Measurements from ENCODE around the gene FILIP1L. TPM values are rescaled to one million over a fixed set of nuclear protein-coding genes. Genes with fewer than 3 reads are reported as not detected.

Gene FILIP1L
- total and polyA plus RNA-seq, 2 of the 4 experiments (the other 2 are of a cell fraction) = 11.5 to 19.9 TPM

DNA sequence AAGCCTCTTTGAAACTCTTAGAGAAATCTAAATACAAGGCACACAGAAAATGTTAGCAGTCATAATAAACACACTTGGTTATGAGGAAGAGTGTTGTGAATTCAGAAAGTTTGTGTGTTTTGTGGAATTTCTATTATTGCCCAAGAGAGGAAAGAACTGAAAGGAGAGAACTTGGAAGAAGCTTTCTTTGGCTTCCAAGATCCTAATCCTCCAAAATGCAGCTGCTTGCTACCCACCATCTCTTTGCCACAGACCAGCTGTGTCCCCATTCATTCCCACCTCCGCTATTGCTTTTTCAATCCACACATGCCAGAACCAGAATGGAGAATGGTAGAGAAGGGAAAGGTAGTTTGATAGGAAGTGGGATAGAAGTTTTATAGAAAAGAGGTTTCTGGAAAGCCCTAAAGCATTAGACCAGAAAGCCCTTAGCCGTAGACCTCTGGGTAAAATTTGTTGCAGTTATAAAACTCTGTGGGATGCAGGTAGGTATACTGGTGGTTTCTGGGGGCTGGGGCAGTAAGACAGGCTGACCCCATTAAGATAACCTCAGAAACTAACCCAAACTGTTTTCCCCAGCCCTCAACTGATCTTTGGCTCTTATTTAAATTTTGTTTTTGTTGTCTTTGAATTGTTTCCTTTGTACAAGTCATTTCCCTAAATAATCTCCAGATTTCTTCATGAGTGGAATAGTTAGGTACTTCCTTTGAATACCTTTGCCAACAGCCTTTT lies 108.5 kb downstream of the FILIP1L start:
- Histone ChIP-seq H2BK20ac (ENCODE audit: low read depth, low read length) (peak overlapping the region; percentile 89; the same call in 1 of the 2 replicates), H3K27me3 (ENCODE audit: control insufficient read depth, insufficient read depth, low read length) (no peaks in the 10 kb centered on the region), H3K56ac (ENCODE audit: extremely low read depth, insufficient read depth, low read length) (no peak overlapping the region), H2AFZ (replicated peaks; ENCODE audit: low read length, poor library complexity) (no peak overlapping the region), H4K8ac (ENCODE audit: low read depth in 2 of 2, low read length in 2 of 2) (peak overlapping the region; percentile 6 to 72; a peak in 2 of 4 replicates), H3K4ac (ENCODE audit: low read depth, low read length) (peak overlapping the region; percentile 84), H3K4me2 (ENCODE audit: low read depth, low read length) (peak overlapping the region; percentile 68), H2BK5ac (ENCODE audit: low read depth, low read length, poor library complexity, severe bottlenecking) (peak overlapping the region; percentile 66), H3K14ac (replicated peaks; ENCODE audit: low read depth, low read length) (peak overlapping the region; percentile 88), H2BK120ac (ENCODE audit: low read depth, low read length) (peak overlapping the region; percentile 90), H3K27ac (ENCODE audit: insufficient read depth, low read length) (peak overlapping the region; percentile 24; the same call in 1 of the 2 replicates), H3K36me3 (ENCODE audit: control insufficient read depth, insufficient read depth, low read length) (no peaks in the 10 kb centered on the region), H2BK15ac (ENCODE audit: low read depth, low read length) (peak overlapping the region; percentile 43; the same call in 2 of the 3 replicates), H4K5ac (ENCODE audit: low read depth, low read length) (peak overlapping the region; percentile 91; the same call in 1 of the 2 replicates), H3K79me1 (ENCODE audit: low read depth in 1 of 2, low read length in 2 of 2) (peaks cover 7 to 10% of the 10 kb centered on the region in 2 experiments; a peak in 3 of 4 replicates), H3K4me1 (ENCODE audit: control insufficient read depth, insufficient read depth, low read length) (peaks cover 11% of the 10 kb centered on the region), H2AK5ac (ENCODE audit: low read depth, low read length) (peak overlapping the region; percentile 50), H4K20me1 (ENCODE audit: insufficient read depth, low read length) (no peaks in the 10 kb centered on the region), H3K9me1 (ENCODE audit: insufficient read depth, low read length) (peaks cover 13% of the 10 kb centered on the region; the same call in 1 of the 2 replicates), H3K9ac (ENCODE audit: low read depth, low read length) (no peak overlapping the region), H3K18ac (ENCODE audit: low read depth, low read length) (peak overlapping the region; percentile 96), H3K23ac (ENCODE audit: low read depth, low read length) (peak overlapping the region; percentile 41; the same call in 1 of the 2 replicates), H4K91ac (ENCODE audit: insufficient read depth, low read depth, low read length) (peak overlapping the region; percentile 73), H3K4me3 (ENCODE audit: insufficient read depth, low read depth, low read length) (no peak overlapping the region), H2AK9ac (replicated peaks; ENCODE audit: low read depth, low read length, poor library complexity) (no peak overlapping the region), H3K9me3 (ENCODE audit: control insufficient read depth, insufficient read depth, low read length) (no peaks in the 10 kb centered on the region)
- TF ChIP-seq POLR2A (IDR thresholded peaks at IDR 0.05; ENCODE audit: low read depth, low read length) = no peak
- TF ChIP-seq CEBPB (IDR thresholded peaks at IDR 0.05; ENCODE audit: low read depth, low read length) = 0 out of 2 replicates have a peak, but pooled peaks have one; percentile 34
- CTCF ChIA-PET = interaction anchor here (0.8 to 2.0 kb wide), 7 partner anchors 8 to 163 kb away, joined by 3 to 5 read pairs (median 4); no protein-coding TSS in a partner anchor
- dilution Hi-C loops (cut with HindIII; ENCODE audit: low sequenced_read_pairs, unreplicated experiment) (no loop called here), intact Hi-C loops (cut with micrococcal nuclease) (loop anchor here (2.0 kb wide), 1 partner anchor 133 kb away; no protein-coding TSS in a partner anchor), in situ Hi-C loops (cut with MboI; ENCODE audit: low sequenced_read_pairs) (no loop called here)
- ATAC-seq (ENCODE audit: low read depth) = no peak
- no CpG with 5 or more reads among the region's 2 CpGs for WGBS, 2 experiments (ENCODE audit: extremely low coverage in 2 of 2, insufficient read length in 1 of 2)
- DNase-seq = peak; percentile 49
- no TSS peak for BruUV-seq (replicated peaks)
- POLR2A ChIA-PET (ENCODE audit: unreplicated experiment) = interaction anchor here (0.6 to 1.2 kb wide), 2 partner anchors 129 to 251 kb away, joined by 3 read pairs; no protein-coding TSS in a partner anchor

Measured in IMR-90 (cell line).